ENCODE data around the gene CARD8.
"Not testable (repeated sequence)": the region's sequence is repeated elsewhere in the genome, so short reads cannot be mapped to it uniquely, and the experiment has no call there.

The CARD8 gene

DNA sequence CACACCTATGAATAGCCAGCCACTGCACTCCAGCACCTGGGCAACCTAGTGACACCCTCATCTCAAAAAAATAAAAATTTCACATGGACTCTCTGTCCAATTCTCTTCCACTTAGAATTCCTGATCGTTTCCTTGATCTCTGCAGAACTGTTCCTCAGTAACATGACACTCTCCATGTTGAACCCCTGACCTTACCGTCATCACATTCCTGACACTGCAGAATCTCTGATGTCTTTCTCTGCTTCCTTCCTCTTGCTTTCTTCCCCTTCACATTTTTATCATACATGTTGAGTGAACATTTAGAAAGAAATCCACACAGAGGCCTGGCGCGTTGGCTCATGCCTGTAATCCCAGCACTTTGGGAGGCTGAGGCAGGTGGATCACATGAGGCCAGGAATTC, 29.2 kb upstream of the CARD8 start:
- DNase-seq (ENCODE audit: low read depth), result no peak
- no peak for TF ChIP-seq CTCF (conservative IDR thresholded peaks at IDR 0.05; ENCODE audit: control insufficient read depth, insufficient read depth, low read depth, low read length)
- H3K4me3 ChIP-seq (ENCODE audit: control insufficient read depth, low read depth, low read length), result no peak overlapping the region

- TF ChIP-seq CTCF (conservative IDR thresholded peaks at IDR 0.05; ENCODE audit: control insufficient read depth, insufficient read depth, low read depth, low read length), result no peak
- peak; percentile 67 for DNase-seq (ENCODE audit: low read depth)
- H3K4me3 ChIP-seq (ENCODE audit: control insufficient read depth, low read depth, low read length), result no peak overlapping the region
Observed at GRCh38 chr19:48283908-48284307, 28.2 kb upstream of the CARD8 start.

DNA sequence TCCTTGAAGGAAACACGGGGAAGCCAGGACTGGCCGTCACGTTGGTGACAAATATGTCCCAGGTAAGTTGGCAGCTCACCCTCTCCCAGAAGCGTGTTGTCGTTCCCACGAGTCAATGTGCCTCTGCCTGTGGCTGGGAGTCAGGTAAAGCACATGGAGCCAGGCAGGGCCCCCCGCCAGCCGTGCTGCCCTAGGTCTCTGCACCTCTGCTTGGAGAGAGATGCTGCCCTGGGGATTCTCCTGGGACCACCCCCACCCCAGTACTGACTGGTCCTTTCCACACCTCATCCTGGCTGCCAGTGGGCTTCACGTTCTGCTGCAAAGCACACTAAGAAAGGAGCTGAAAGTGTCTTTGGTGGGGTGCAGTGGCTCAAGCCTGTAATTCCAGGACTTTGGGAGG, 24.0 kb upstream of the CARD8 start:
- DNase-seq (ENCODE audit: low read depth), result no peak
- no peak for TF ChIP-seq CTCF (conservative IDR thresholded peaks at IDR 0.05; ENCODE audit: control insufficient read depth, insufficient read depth, low read depth, low read length)
- no peak overlapping the region for H3K4me3 ChIP-seq (ENCODE audit: control insufficient read depth, low read depth, low read length)

DNA sequence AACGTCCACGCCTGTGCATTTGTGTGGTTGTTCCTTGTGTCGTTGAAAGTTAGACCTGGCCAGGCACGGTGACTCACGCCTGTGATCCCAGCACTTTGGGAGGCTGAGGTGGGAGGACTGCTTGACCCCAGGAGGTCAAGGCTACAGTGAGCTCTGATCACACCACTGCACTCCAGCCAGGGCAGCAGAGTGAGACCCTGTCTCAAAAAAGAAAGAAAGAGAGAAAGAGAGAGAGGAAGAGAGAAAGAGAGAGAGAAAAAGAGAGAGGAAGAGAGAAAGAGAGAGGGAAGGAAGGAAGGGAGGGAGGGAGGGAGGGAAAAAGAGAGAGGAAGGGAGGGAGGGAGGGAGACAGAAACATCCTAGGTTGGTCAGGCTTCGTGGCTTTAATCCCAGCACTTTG, 19.2 kb upstream of the CARD8 start:
- no peak overlapping the region for H3K4me3 ChIP-seq (ENCODE audit: control insufficient read depth, low read depth, low read length)
- no peak for DNase-seq (ENCODE audit: low read depth)

DNA sequence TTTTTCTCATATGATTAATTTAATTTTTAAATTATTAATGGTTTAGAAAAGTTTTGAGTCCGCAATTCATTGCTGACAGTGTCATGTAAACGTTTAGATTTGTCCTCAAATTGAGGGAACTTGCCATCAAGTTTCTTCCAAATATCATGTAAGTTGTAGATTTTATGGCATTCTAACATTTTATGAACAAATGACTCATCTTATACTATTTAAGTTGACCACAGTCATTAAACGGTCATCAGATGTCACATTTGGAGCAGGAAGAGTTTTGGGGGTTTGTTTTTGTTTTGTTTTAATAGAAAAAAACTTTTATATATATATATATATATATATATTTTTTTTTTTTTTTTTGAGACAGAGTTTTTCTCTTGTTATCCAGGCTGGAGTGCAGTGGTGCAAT, 18.5 kb upstream of the CARD8 start:
- DNase-seq (ENCODE audit: low read depth), result peak; percentile 52
- no peak overlapping the region for H3K4me3 ChIP-seq (ENCODE audit: control insufficient read depth, low read depth, low read length)
- TF ChIP-seq CTCF (conservative IDR thresholded peaks at IDR 0.05; ENCODE audit: control insufficient read depth, insufficient read depth, low read depth, low read length), result no peak

More for the DNA sequence above, 19.2 kb upstream of the CARD8 start:
- TF ChIP-seq CTCF (conservative IDR thresholded peaks at IDR 0.05; ENCODE audit: control insufficient read depth, insufficient read depth, low read depth, low read length), result no peak

DNA sequence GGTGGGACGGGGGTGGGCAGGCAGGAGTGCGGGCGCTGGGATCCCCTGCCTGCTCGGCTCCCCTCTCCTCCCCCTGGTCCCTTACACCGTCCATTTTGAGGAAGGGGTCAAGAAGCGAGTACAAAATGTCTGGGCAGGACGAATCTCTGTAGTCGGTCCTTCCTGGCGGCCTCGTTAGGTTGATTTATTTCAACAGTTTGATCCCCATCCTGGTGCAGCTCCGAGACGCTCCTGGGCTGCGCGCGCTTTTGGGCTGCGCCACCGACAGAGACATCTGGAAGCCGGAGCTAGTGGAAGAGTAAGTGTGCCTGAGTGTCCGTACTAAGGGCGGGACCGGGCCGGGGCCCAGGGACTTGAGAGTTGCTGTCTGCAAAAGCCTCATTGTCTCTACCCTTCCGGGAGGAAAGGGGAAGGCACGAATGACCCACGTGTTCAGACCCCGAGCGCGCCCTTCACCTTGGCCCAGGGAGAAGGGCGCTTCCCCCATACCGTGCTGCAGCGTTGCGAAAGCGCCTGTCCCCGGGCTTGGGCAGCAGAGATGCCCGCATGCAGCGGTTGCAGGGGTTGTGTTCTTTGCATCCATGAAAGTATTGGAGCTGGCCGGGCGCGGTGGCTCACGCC, 15.9 kb upstream of the CARD8 start:
- peak; percentile 48 for DNase-seq (ENCODE audit: low read depth)
- peak overlapping the region; percentile 46 for H3K4me3 ChIP-seq (ENCODE audit: control insufficient read depth, low read depth, low read length)
- no peak for TF ChIP-seq CTCF (conservative IDR thresholded peaks at IDR 0.05; ENCODE audit: control insufficient read depth, insufficient read depth, low read depth, low read length)

DNA sequence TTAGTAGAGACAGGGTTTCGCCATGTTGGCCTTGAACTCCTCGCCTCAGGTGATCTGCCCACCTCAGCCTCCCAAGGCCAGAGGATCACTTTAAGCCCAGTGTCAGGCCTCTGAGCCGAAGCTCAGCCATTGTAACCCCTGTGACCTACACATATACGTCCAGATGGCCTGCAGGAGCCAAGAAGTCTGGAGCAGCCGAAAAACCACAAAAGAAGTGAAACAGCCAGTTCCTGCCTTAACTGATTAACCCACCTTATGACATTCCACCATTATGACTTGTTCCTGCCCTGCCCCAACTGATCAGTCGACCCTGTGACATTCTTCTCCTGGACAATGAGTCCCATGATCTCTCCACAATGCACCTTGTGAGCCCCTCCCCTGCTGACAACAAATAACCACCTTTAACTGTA, 13.9 kb upstream of the CARD8 start:
- not testable (repeated sequence) for H3K4me3 ChIP-seq (ENCODE audit: control insufficient read depth, low read depth, low read length); DNase-seq (ENCODE audit: low read depth)

GRCh38 chr19:48265326-48265725, 9.6 kb upstream of the CARD8 start:
- not testable (repeated sequence) for H3K4me3 ChIP-seq (ENCODE audit: control insufficient read depth, low read depth, low read length); DNase-seq (ENCODE audit: low read depth)

- H3K4me3 ChIP-seq (ENCODE audit: control insufficient read depth, low read depth, low read length); DNase-seq (ENCODE audit: low read depth): not testable (repeated sequence)
Observed at GRCh38 chr19:48260359-48260714, 4.6 kb upstream of the CARD8 start.

DNA sequence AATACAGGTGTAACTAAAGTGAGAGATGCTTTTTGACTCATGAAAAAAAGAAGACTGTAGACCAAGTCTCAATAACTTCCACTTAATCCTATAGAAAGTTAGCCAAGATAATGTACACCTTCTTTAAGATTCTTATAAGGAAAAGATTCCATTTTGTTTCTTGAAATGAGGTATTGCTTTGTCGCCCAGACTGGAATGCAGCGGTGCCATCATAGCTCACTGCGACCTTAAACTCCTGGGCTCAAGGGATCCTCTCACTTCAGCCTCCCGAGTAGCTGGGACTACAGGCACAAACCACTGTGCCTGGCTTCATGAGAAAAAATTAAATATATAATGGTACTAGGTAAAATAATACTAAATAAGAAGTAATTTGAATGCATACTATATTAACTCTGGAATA, 3.3 kb upstream of the CARD8 start:
- not testable (repeated sequence) for DNase-seq (ENCODE audit: low read depth); H3K4me3 ChIP-seq (ENCODE audit: control insufficient read depth, low read depth, low read length)
